GM12872 (cell line): Measurements from ENCODE around the gene LRRTM4.

Experiments
- CTCF ChIP-seq: IDR thresholded peaks from 3 replicates; pipeline ENCODE4 v1.5.1; 2011; ENCODE audit warnings: low read depth, mild to moderate bottlenecking, low read length, moderate library complexity; ENCODE audit not compliant: insufficient read depth

Gene LRRTM4

GRCh38 chr2:77101796-77102452 is 420.3 kb downstream of the LRRTM4 start:
- no peak for TF ChIP-seq CTCF

- no peak for TF ChIP-seq CTCF
Measured at GRCh38 chr2:77099961-77100360, 422.2 kb downstream of the LRRTM4 start.

DNA sequence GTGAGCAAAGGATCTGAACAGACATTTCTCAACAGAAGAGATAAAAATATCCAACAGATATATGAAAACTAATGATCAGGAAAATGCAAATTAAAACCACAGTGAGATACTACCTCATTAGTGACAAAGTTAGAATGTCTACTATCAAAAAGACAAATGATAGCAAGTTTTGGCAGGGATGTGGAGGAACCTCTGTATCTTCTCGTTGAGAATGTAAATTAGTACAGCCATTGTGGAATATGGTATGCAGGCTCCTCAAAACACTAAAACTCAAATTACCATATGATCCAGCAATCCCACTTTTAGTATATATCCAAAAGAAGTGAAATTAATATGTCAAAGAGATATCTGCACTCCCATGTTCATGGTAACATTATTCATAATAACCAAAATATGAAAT is 427.1 kb downstream of the LRRTM4 start:
- no peak for TF ChIP-seq CTCF

- TF ChIP-seq CTCF, result no peak
Measured at GRCh38 chr2:77087987-77088414, 434.2 kb downstream of the LRRTM4 start.

DNA sequence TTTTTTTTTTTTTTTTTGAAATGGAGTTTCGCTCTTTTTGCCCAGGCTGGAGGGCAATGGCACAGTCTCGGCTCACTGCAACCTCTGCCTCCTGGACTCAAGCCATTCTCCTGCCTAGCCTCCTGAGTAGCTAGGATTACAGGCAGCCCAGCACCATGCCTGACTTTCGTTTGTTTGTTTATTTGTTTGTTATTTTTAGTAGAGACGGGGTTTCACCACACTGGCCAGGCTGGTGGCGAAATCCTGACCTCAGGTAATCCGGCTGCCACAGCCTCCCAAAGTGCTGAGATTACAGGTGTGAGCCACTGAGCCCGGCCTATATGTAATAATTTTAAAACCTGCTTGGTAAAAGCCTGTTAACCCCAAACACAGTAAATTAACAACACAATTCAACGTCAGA is 435.7 kb downstream of the LRRTM4 start:
- no peak for TF ChIP-seq CTCF

DNA sequence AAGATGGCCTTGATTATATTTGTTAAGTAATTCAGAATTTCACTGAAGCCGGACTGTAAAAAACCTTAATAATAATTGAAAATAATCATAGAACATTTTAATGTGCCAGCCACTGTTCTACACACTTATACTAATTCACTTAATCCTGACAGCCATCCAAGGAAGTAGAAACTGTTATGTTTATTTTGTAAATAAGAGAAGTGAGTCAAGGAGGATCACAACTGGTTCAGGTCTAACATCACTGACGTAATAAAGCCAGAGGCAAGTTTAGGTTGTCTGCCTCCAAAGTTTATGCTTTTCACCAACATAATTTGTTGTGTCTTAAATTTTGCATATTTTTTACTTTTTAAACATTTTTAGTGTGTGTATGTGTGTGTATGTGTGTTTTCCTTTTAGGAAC is 436.1 kb downstream of the LRRTM4 start:
- no peak for TF ChIP-seq CTCF

- no peak for TF ChIP-seq CTCF
Measured at GRCh38 chr2:77085561-77085960, 436.6 kb downstream of the LRRTM4 start.

GRCh38 chr2:77081597-77081996 is 440.6 kb downstream of the LRRTM4 start:
- no peak for TF ChIP-seq CTCF
